Fibroblast of lung (primary cell): ENCODE data around the gene MUC12. TPM values are rescaled to one million over a fixed set of nuclear protein-coding genes. Genes with fewer than 3 reads are reported as not detected.
"Not testable (repeated sequence)": the region's sequence is repeated elsewhere in the genome, so short reads cannot be mapped to it uniquely, and the experiment has no call there.

Experiments used
- DNase-seq, 2 donors: peaks; one replicate each; pipeline versions ENCODE4 v3.0.0 to v3.0.0-alpha.2; 2010; ENCODE audit warnings: low read depth in 2 of 2
- H2AFZ ChIP-seq: 2 replicates; pipeline ENCODE4 v1.5.1; 2012; ENCODE audit warnings: low read length, control low read depth, inconsistent platforms
- H3K27ac ChIP-seq: 2 replicates; pipeline ENCODE4 v1.5.1; 2011; ENCODE audit warnings: low read length, control low read depth; ENCODE audit not compliant: insufficient read depth
- H3K27me3 ChIP-seq: 2 replicates; pipeline ENCODE4 v1.5.1; 2011; ENCODE audit warnings: mild to moderate bottlenecking, low read length; ENCODE audit not compliant: control insufficient read depth, insufficient read depth
- H3K36me3 ChIP-seq: 2 replicates; pipeline ENCODE4 v1.5.1; 2011; ENCODE audit warnings: low read length; ENCODE audit not compliant: control insufficient read depth, insufficient read depth
- H3K4me1 ChIP-seq: 2 replicates; pipeline ENCODE4 v1.5.1; 2011; ENCODE audit warnings: low read length; ENCODE audit not compliant: control insufficient read depth, insufficient read depth; ENCODE audit errors: extremely low read depth
- H3K4me2 ChIP-seq: 2 replicates; pipeline ENCODE4 v1.5.1; 2011; ENCODE audit warnings: low read length, control low read depth; ENCODE audit not compliant: insufficient read depth; ENCODE audit errors: extremely low read depth
- H3K4me3 ChIP-seq, 4 experiments: fragments of 200-600 bp in 1 of 4; sonication (generic) in 1 of 4; replicated peaks in 1 of 4; 2 replicates each; pipeline ENCODE4 v1.5.1; 2011 to 2016; ENCODE audit warnings: low read length in 4 of 4, low read depth in 3 of 4, mild to moderate bottlenecking in 3 of 4, control low read depth in 2 of 4, inconsistent platforms in 1 of 4, mixed read lengths in 1 of 4; ENCODE audit not compliant: insufficient read depth in 1 of 4; ENCODE audit errors: control extremely low read depth in 1 of 4
- H3K79me2 ChIP-seq: 2 replicates; pipeline ENCODE4 v1.5.1; 2012; ENCODE audit warnings: mild to moderate bottlenecking, low read length, inconsistent platforms; ENCODE audit not compliant: control insufficient read depth, insufficient read depth
- H3K9ac ChIP-seq: 2 replicates; pipeline ENCODE4 v1.5.1; 2011; ENCODE audit warnings: mild to moderate bottlenecking, low read length, control low read depth; ENCODE audit not compliant: insufficient read depth
- H3K9me3 ChIP-seq: 2 replicates; pipeline ENCODE4 v1.5.1; 2012; ENCODE audit warnings: low read depth, low read length; ENCODE audit not compliant: control insufficient read depth, insufficient read depth
- H4K20me1 ChIP-seq: 2 replicates; pipeline ENCODE4 v1.5.1; 2011; ENCODE audit warnings: low read length; ENCODE audit not compliant: control insufficient read depth, insufficient read depth; ENCODE audit errors: extremely low read depth
- CTCF ChIP-seq, 2 donors: IDR thresholded peaks in 1 of 2; conservative IDR thresholded peaks in 1 of 2; 1 replicate in 1 of 2; 2 replicates in 1 of 2; pipeline ENCODE4 v1.5.1; 2011 to 2012; ENCODE audit warnings: low read length in 2 of 2, control low read depth in 1 of 2, inconsistent platforms in 1 of 2, low read depth in 1 of 2, mild to moderate bottlenecking in 1 of 2
- EZH2 ChIP-seq: IDR thresholded peaks from 2 replicates; pipeline ENCODE4 v1.5.1; 2012; ENCODE audit warnings: low read length, control low read depth, mild to moderate bottlenecking; ENCODE audit errors: missing control alignments
- polyA plus RNA-seq, 2 donors: library from polyadenylated mRNA; depleted of rRNA in 1 of 2; stranded (reverse) in 1 of 2; unstranded in 1 of 2; fragments of >200 nt; gene quantifications; 2 replicates each; pipeline ENCODE4 v1.2.1, GENCODE V29; 2011 to 2012; ENCODE audit warnings: missing spikeins in 1 of 2
- total RNA-seq: library from RNA; depleted of rRNA; stranded (reverse); fragments of >200 nt; gene quantifications from 2 replicates; pipeline ENCODE4 v1.2.1, GENCODE V29; 2014

MUC12 gene
- total and polyA plus RNA-seq, 2 donors (not counting 1 experiment from before 2014, with no cell fraction given), result 0.50 to 0.95 TPM

- H3K27ac ChIP-seq, H2AFZ ChIP-seq, H4K20me1 ChIP-seq, H3K27me3 ChIP-seq, H3K9me3 ChIP-seq, H3K36me3 ChIP-seq, H3K9ac ChIP-seq, H3K4me1 ChIP-seq, H3K4me2 ChIP-seq, H3K79me2 ChIP-seq, DNase-seq, H3K4me3 ChIP-seq: not testable (repeated sequence)
Observed at GRCh38 chr7:101002333-101002732, 33.0 kb downstream of the MUC12 start.

GRCh38 chr7:101007361-101007760, 38.0 kb downstream of the MUC12 start:
- not testable (repeated sequence) for H3K79me2 ChIP-seq, DNase-seq, H3K4me1 ChIP-seq, H3K9me3 ChIP-seq, H3K36me3 ChIP-seq, H3K27me3 ChIP-seq, H3K4me2 ChIP-seq, H4K20me1 ChIP-seq, H3K27ac ChIP-seq, H2AFZ ChIP-seq, H3K9ac ChIP-seq, H3K4me3 ChIP-seq

GRCh38 chr7:101009629-101010028, 40.3 kb downstream of the MUC12 start:
- no peak overlapping the region for H3K4me3 ChIP-seq
- H3K9ac ChIP-seq, result no peak overlapping the region
- no peaks in the 10 kb centered on the region for H3K27me3 ChIP-seq
- H3K9me3 ChIP-seq, result no peaks in the 10 kb centered on the region
- no peaks in the 10 kb centered on the region for H4K20me1 ChIP-seq
- no peaks in the 10 kb centered on the region for H3K79me2 ChIP-seq
- no peak overlapping the region for H2AFZ ChIP-seq
- no peak for DNase-seq
- H3K4me2 ChIP-seq, result no peak overlapping the region
- H3K4me1 ChIP-seq, result no peaks in the 10 kb centered on the region
- TF ChIP-seq CTCF (conservative IDR thresholded peaks at IDR 0.05 in 1 of 2, IDR thresholded peaks at IDR 0.05 in 1 of 2; ENCODE audit: low read depth in 1 of 2, low read length in 2 of 2), result no peak
- no peak for TF ChIP-seq EZH2
- no peak overlapping the region for H3K27ac ChIP-seq
- no peaks in the 10 kb centered on the region for H3K36me3 ChIP-seq

- Histone ChIP-seq H3K4me1 (no peaks in the 10 kb centered on the region), H3K9me3 (no peaks in the 10 kb centered on the region), H3K27me3 (no peaks in the 10 kb centered on the region), H3K9ac (no peak overlapping the region), H4K20me1 (no peaks in the 10 kb centered on the region), H3K79me2 (no peaks in the 10 kb centered on the region), H3K27ac (no peak overlapping the region), H2AFZ (no peak overlapping the region), H3K4me2 (no peak overlapping the region), H3K36me3 (no peaks in the 10 kb centered on the region), H3K4me3 (no peak overlapping the region)
- TF ChIP-seq EZH2 (no peak), CTCF (conservative IDR thresholded peaks at IDR 0.05 in 1 of 2, IDR thresholded peaks at IDR 0.05 in 1 of 2; ENCODE audit: low read depth in 1 of 2, low read length in 2 of 2) (no peak)
- DNase-seq, result no peak
Observed at GRCh38 chr7:101012931-101013330, 43.6 kb downstream of the MUC12 start.
